ENCODE data around the gene POLR2F.

The POLR2F gene

DNA sequence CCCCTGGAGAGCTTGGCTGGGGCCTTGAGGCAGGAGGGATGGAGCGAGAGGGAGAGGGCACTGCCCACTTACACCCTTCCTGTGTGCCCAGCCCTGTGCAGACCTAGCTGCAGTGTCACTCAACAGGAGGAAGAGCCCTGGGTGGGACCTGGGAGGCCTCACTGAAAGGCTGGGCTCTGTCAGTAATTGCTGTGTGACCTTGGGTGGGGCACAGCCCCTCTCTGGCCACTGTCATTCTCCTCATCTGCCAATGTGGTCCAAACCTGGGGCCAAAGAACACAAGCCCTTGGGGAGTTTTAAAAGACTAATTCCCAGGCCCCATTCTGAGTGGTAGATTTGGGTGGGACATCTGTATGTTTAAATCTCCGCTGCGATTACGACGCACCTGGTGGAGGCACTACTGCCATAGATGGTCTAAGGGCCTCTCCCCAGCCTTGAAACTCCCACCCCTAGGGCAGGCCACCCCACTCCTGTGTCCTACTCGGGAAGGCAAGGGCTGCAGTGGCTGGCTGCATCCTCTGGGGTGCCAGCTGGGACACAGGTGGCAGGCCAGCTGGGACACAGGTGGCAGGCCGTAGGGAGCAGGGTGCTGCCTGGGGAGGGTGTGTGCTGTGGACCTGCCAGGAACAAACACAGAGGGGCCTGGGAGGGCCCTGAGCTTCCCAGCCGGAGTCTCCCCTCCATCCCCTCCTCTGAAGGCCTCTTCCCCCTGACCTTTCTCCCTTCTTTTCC lies 43.2 kb downstream of the POLR2F start:
- no peaks in the 10 kb centered on the region for H3K9me3 ChIP-seq (ENCODE audit: control insufficient read depth, insufficient read depth, low read depth, low read length)
- H3K27me3 ChIP-seq (ENCODE audit: control insufficient read depth, insufficient read depth, low read length): no peaks in the 10 kb centered on the region
- H3K27ac ChIP-seq (ENCODE audit: low read depth, low read length): no peak overlapping the region
- peaks cover 30% of the 10 kb centered on the region for H3K4me1 ChIP-seq (ENCODE audit: control insufficient read depth, insufficient read depth, low read length)
- no peak overlapping the region for H3K4me3 ChIP-seq (ENCODE audit: low read depth, low read length)
- no peak overlapping the region for H3K9ac ChIP-seq (ENCODE audit: low read length)
- H3K36me3 ChIP-seq (ENCODE audit: control insufficient read depth, insufficient read depth, low read length): no peaks in the 10 kb centered on the region

DNA sequence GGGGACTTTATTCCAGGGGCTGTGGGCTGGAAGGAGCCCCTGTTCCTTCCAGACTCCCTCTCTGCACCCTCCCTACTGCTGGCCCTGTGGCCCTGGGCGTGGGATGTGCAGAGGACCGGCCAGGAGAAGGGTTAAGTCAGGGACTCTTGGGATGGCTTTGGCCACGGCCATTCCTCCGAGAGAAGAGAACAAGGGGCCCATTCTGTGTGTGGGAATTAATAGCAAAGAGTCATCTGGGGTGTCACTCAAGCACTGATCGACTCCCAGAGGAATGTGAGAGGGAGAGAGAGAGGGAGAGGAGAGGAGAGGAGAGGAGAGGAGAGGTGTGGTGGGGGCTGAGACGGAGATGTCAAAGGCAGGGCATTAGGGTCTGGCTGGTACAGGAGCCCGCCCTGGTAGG lies 45.0 kb downstream of the POLR2F start:
- no peak overlapping the region for H3K4me3 ChIP-seq (ENCODE audit: low read depth, low read length)
- no peak overlapping the region for H3K27ac ChIP-seq (ENCODE audit: low read depth, low read length)
- no peaks in the 10 kb centered on the region for H3K27me3 ChIP-seq (ENCODE audit: control insufficient read depth, insufficient read depth, low read length)
- H3K9ac ChIP-seq (ENCODE audit: low read length): no peak overlapping the region
- peaks cover 30% of the 10 kb centered on the region for H3K4me1 ChIP-seq (ENCODE audit: control insufficient read depth, insufficient read depth, low read length)
- H3K9me3 ChIP-seq (ENCODE audit: control insufficient read depth, insufficient read depth, low read depth, low read length): no peaks in the 10 kb centered on the region
- H3K36me3 ChIP-seq (ENCODE audit: control insufficient read depth, insufficient read depth, low read length): no peaks in the 10 kb centered on the region

DNA sequence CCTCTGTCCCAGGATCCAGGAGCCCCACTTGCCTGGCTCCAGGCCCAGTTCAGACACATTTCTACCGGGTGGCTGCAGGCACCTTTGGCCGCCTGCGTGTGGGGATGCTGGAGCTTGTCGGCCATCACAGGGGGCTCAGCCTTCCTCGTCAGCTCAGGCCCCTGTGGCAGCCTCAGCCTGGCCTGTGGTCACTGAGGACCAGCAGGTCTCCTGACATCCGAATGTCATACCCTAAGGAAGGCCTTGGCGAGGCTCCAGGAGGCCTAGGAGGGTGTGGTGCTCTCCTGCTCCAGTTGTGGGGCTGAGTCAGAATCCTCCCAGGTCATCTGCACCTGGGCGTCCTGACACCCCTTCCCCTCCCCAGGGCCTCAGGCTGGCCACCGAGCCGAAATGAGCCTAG lies 45.7 kb downstream of the POLR2F start:
- Histone ChIP-seq H3K27ac (ENCODE audit: low read depth, low read length) (no peak overlapping the region), H3K9ac (ENCODE audit: low read length) (no peak overlapping the region), H3K36me3 (ENCODE audit: control insufficient read depth, insufficient read depth, low read length) (no peaks in the 10 kb centered on the region), H3K27me3 (ENCODE audit: control insufficient read depth, insufficient read depth, low read length) (no peaks in the 10 kb centered on the region), H3K4me1 (ENCODE audit: control insufficient read depth, insufficient read depth, low read length) (peaks cover 30% of the 10 kb centered on the region), H3K9me3 (ENCODE audit: control insufficient read depth, insufficient read depth, low read depth, low read length) (no peaks in the 10 kb centered on the region), H3K4me3 (ENCODE audit: low read depth, low read length) (no peak overlapping the region)

DNA sequence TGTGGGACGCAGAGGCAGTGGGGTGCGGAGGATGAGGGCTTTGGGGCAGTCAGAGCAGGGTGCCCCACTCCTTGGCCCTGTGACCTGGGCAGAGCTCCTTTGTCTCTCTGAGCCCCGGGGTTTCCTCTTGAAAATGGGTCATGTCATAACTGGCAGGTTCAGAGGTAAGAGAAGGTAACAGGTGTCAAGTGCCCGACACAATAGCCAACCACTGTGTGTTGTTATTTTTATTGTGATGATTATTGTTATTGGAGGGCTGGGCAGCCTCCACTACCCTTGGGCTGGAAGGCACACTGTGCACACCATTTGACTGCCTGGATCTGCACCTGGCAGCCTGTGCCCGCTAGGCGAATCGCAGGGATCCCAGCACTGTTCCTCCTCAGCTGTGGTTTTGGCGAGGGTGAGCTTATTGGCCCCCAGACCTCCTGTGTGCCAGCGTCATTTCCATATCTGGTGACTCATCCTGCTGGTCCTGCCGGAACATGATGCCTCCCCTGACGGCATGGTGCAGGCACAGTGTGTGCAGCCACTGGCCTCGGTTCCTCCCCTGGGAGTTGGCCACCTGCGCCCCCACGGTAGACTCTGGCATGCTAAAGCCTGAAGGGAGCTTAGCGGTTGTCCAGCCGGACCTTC lies 46.3 kb downstream of the POLR2F start:
- Histone ChIP-seq H3K9me3 (ENCODE audit: control insufficient read depth, insufficient read depth, low read depth, low read length) (no peaks in the 10 kb centered on the region), H3K27ac (ENCODE audit: low read depth, low read length) (no peak overlapping the region), H3K36me3 (ENCODE audit: control insufficient read depth, insufficient read depth, low read length) (no peaks in the 10 kb centered on the region), H3K9ac (ENCODE audit: low read length) (no peak overlapping the region), H3K27me3 (ENCODE audit: control insufficient read depth, insufficient read depth, low read length) (no peaks in the 10 kb centered on the region), H3K4me3 (ENCODE audit: low read depth, low read length) (no peak overlapping the region), H3K4me1 (ENCODE audit: control insufficient read depth, insufficient read depth, low read length) (peaks cover 30% of the 10 kb centered on the region)

DNA sequence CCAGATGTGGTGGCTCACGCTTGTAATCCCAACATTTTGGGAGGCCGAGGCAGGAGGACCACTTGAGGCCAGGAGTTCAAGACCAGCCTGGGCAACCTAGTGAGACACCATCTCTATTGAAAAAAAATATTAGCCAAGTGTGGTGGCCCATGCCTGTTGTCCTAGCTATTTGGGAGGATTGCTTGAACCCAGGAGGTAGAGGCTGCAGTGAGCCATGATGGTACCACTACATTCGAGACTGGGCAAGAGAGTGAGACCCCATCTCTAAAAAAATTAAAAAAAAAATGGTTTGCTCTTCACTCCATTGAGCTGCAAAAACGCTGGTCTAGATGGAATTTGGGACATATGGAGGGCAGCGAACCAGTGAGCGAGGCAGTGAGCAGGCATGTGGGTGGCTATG lies 52.4 kb downstream of the POLR2F start:
- no peak overlapping the region for H3K4me3 ChIP-seq (ENCODE audit: low read depth, low read length)
- no peaks in the 10 kb centered on the region for H3K27me3 ChIP-seq (ENCODE audit: control insufficient read depth, insufficient read depth, low read length)
- no peaks in the 10 kb centered on the region for H3K4me1 ChIP-seq (ENCODE audit: control insufficient read depth, insufficient read depth, low read length)
- H3K9ac ChIP-seq (ENCODE audit: low read length): no peak overlapping the region
- H3K27ac ChIP-seq (ENCODE audit: low read depth, low read length): no peak overlapping the region
- H3K36me3 ChIP-seq (ENCODE audit: control insufficient read depth, insufficient read depth, low read length): no peaks in the 10 kb centered on the region
- no peaks in the 10 kb centered on the region for H3K9me3 ChIP-seq (ENCODE audit: control insufficient read depth, insufficient read depth, low read depth, low read length)

DNA sequence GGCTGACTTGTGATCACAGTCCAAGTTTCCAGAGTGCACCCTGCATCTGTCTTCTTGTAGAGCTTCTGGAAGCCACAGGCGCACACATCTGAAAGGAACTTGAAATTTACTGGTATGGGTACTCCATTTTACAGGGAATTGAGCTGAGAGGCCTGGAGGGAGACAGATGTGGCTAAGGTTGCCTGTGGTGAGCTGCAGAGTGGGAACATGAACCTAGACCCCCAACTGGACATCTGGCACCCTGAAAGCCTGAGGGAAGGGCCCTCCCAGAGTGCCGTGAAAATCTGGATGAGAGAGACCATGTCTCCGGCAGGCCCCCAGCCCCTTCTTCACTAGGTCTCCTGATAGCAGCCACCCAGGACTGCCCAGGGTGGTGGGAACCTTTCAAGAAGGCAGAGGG lies 53.4 kb downstream of the POLR2F start:
- Histone ChIP-seq H3K4me1 (ENCODE audit: control insufficient read depth, insufficient read depth, low read length) (no peaks in the 10 kb centered on the region), H3K9me3 (ENCODE audit: control insufficient read depth, insufficient read depth, low read depth, low read length) (no peaks in the 10 kb centered on the region), H3K27me3 (ENCODE audit: control insufficient read depth, insufficient read depth, low read length) (no peaks in the 10 kb centered on the region), H3K9ac (ENCODE audit: low read length) (no peak overlapping the region), H3K27ac (ENCODE audit: low read depth, low read length) (no peak overlapping the region), H3K4me3 (ENCODE audit: low read depth, low read length) (no peak overlapping the region), H3K36me3 (ENCODE audit: control insufficient read depth, insufficient read depth, low read length) (no peaks in the 10 kb centered on the region)

DNA sequence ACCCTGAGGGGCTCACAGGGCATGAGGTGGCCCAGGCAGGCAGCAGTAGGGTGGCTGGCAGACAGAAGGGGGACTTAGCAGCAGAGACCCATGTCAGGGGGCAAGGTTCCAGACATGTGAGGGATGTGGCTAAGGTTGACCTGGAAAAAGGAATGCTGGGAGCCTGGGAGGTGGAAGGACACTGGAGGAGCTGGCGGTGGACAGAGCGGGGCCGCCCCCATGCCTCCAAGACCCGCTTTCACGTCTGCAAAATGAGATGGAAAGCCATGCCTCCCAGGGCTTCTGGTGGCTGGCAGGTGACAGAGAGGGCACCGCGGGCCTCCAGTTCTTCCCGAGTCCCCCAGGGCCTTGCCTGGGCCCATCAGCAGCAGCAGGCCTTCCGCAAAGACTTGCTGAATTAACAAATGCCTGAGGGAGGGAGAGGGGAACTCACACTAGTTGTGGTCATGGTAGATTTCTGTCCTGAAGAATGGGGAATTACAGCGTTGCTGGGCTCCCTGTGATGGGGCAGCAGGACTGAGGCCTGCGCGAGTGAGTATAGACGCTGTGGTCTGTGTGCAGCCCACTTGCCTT lies 53.9 kb downstream of the POLR2F start:
- no peak overlapping the region for H3K27ac ChIP-seq (ENCODE audit: low read depth, low read length)

DNA sequence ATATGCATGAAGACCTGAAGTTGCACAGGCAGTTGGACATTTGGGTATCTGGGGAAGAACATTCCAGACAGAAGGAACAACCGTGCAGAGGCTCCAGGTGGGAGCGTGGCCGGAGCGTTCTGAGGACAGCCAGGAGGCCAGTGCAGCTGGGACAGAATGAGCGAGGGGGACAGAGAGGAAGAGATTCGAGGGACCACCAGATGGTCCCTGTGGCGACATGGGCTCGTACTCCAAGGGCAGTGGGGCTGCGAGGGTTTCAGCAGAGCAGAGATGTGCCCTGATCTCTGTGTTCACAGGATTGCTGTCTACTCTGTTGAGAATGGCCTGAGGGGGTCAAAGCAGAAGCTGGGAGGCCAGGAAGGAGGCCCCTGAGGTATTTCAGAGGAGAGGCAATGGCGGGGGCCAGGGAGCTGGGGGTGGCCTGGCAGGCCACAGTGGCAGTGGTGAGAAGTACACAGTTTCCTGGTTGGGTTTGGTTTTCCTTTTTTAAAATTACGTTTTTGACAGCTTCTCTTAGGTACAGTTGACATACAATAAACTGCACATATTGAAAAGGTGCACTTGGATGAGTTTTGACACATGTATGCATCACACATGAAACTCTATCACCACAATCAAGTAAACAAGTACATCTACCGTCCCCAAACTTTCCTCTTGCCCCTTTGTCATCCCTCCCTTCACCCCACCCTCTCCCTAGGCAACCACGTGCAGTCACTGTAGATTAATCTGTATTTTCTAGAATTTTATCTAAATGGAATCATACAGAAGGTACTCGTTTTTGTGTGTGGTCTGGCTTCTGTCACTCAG lies 55.7 kb downstream of the POLR2F start:
- no peaks in the 10 kb centered on the region for H3K9me3 ChIP-seq (ENCODE audit: control insufficient read depth, insufficient read depth, low read depth, low read length)
- H3K27ac ChIP-seq (ENCODE audit: low read depth, low read length): no peak overlapping the region
- no peaks in the 10 kb centered on the region for H3K27me3 ChIP-seq (ENCODE audit: control insufficient read depth, insufficient read depth, low read length)
- H3K4me1 ChIP-seq (ENCODE audit: control insufficient read depth, insufficient read depth, low read length): no peaks in the 10 kb centered on the region
- no peak overlapping the region for H3K9ac ChIP-seq (ENCODE audit: low read length)
- H3K4me3 ChIP-seq (ENCODE audit: low read depth, low read length): no peak overlapping the region
- no peaks in the 10 kb centered on the region for H3K36me3 ChIP-seq (ENCODE audit: control insufficient read depth, insufficient read depth, low read length)

More for the DNA sequence above, 53.9 kb downstream of the POLR2F start:
- Histone ChIP-seq H3K9me3 (ENCODE audit: control insufficient read depth, insufficient read depth, low read depth, low read length) (no peaks in the 10 kb centered on the region), H3K4me1 (ENCODE audit: control insufficient read depth, insufficient read depth, low read length) (no peaks in the 10 kb centered on the region), H3K9ac (ENCODE audit: low read length) (no peak overlapping the region), H3K4me3 (ENCODE audit: low read depth, low read length) (no peak overlapping the region), H3K36me3 (ENCODE audit: control insufficient read depth, insufficient read depth, low read length) (no peaks in the 10 kb centered on the region), H3K27me3 (ENCODE audit: control insufficient read depth, insufficient read depth, low read length) (no peaks in the 10 kb centered on the region)

DNA sequence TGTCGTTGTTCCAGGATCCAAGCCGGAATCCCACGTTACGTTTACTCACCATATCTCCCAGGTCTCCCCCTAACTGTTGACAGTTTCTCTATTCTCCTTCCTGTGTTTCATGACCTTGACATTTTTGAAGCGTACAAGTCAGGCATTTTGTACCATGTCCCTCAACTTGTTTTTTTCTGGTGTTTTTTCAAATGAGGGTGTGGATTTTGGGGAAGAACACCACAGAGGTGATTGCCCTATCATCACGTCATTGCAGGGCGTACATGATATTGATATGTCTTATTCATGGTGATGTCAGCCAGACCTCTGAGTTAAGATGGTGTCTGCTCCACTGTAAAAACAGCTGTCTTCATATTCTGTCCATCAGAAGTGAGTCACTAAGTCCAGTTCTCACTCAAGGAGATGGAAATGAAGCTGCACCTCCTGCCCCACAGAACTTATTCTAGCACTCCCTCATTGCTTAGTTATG lies 59.1 kb downstream of the POLR2F start:
- H3K9ac ChIP-seq (ENCODE audit: low read length): no peak overlapping the region
- H3K27me3 ChIP-seq (ENCODE audit: control insufficient read depth, insufficient read depth, low read length): no peaks in the 10 kb centered on the region
- H3K27ac ChIP-seq (ENCODE audit: low read depth, low read length): no peak overlapping the region
- 0 out of 2 replicates have a peak, but pooled peaks cover 2% of the 10 kb centered on the region for H3K4me1 ChIP-seq (ENCODE audit: control insufficient read depth, insufficient read depth, low read length)
- H3K4me3 ChIP-seq (ENCODE audit: low read depth, low read length): no peak overlapping the region
- H3K9me3 ChIP-seq (ENCODE audit: control insufficient read depth, insufficient read depth, low read depth, low read length): no peaks in the 10 kb centered on the region
- no peaks in the 10 kb centered on the region for H3K36me3 ChIP-seq (ENCODE audit: control insufficient read depth, insufficient read depth, low read length)

DNA sequence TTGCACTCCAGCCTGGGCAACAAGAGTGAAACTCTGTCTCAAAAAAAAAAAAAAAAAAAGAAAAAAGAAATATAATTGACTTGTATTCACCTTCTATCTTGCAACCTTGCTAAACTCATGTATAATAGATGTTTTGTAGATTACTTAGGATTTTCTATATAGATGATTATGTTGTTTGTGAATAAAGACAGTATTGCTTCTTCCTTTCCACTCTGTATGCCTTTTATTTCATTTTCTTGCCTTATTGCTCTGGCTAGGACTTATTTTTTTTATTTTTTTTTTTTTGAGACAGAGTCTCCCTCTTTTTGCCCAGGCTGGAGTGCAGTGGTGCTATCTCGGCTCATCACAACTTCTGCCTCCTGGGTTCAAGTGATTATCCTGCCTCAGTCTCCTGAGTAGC lies 60.6 kb downstream of the POLR2F start:
- Histone ChIP-seq H3K4me1 (ENCODE audit: control insufficient read depth, insufficient read depth, low read length) (0 out of 2 replicates have a peak, but pooled peaks cover 2% of the 10 kb centered on the region), H3K4me3 (ENCODE audit: low read depth, low read length) (no peak overlapping the region), H3K27ac (ENCODE audit: low read depth, low read length) (no peak overlapping the region), H3K9me3 (ENCODE audit: control insufficient read depth, insufficient read depth, low read depth, low read length) (no peaks in the 10 kb centered on the region), H3K27me3 (ENCODE audit: control insufficient read depth, insufficient read depth, low read length) (no peaks in the 10 kb centered on the region), H3K9ac (ENCODE audit: low read length) (no peak overlapping the region), H3K36me3 (ENCODE audit: control insufficient read depth, insufficient read depth, low read length) (no peaks in the 10 kb centered on the region)
